ENCODE results near the gene DYNLRB2. TPM values are rescaled to one million over a fixed set of nuclear protein-coding genes. Genes with fewer than 3 reads are reported as not detected.

The DYNLRB2 gene
- total and polyA plus RNA-seq, 2 of the 13 experiments (the other 11 are each of a cell fraction or from before 2014, with no cell fraction given) = not detected

DNA sequence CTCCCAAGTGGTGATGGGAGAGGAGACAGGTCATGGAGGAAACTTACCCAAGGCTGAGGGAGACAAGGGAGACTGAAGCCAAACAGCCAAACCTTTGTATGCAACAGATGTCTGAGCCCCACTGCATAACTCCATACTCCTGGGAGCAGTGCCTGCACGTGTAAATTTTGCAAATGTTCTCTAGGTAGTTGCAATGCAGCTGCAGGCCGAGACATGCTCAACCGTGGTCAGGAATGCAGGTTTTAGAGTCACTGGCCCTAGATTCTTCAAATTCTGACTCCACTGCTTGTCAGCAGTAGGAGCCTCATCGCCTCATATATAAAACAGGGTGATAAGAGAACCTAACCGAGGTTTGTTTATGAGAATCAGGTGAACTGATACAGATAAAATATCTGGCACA lies 11.5 kb downstream of the DYNLRB2 start:
- Histone ChIP-seq H2AFZ (ENCODE audit: low read length) (no peak overlapping the region), H3K4me1 (ENCODE audit: insufficient read depth, low read length) (no peaks in the 10 kb centered on the region), H3K27ac (ENCODE audit: extremely low read length, insufficient read depth, low read length) (no peak overlapping the region), H3K9ac (ENCODE audit: insufficient read depth, low read depth, low read length) (no peak overlapping the region), H3K4me3 (replicated peaks in 1 of 3; ENCODE audit: insufficient read depth in 1 of 3, low read depth in 2 of 3, low read length in 3 of 3) (no peak overlapping the region), H4K20me1 (ENCODE audit: insufficient read depth, low read length) (no peaks in the 10 kb centered on the region), H3K4me2 (ENCODE audit: low read depth, low read length) (no peak overlapping the region), H3K9me3 (ENCODE audit: low read length) (no peaks in the 10 kb centered on the region), H3K79me2 (ENCODE audit: insufficient read depth, low read length) (no peaks in the 10 kb centered on the region), H3K36me3 (replicated peaks in 1 of 2; ENCODE audit: control insufficient read depth in 1 of 2, insufficient read depth in 2 of 2, low read length in 2 of 2) (no peaks in the 10 kb centered on the region), H3K27me3 (ENCODE audit: control insufficient read depth in 1 of 2, insufficient read depth in 2 of 2, low read length in 2 of 2) (no peaks in the 10 kb centered on the region)
- CTCF ChIA-PET (ENCODE audit: low intra/inter-chr PET ratio, low total read pairs) = no interaction called here
- POLR2A ChIA-PET = no interaction called here
- intact Hi-C loops (cut with micrococcal nuclease; ENCODE audit: unreplicated experiment) = no loop called here
- no peak for TF ChIP-seq ZSCAN20 (CRISPR knock-in tag; IDR thresholded peaks at IDR 0.05; ENCODE audit: borderline replicate concordance)
- TF ChIP-seq AGO1 (IDR thresholded peaks at IDR 0.05; ENCODE audit: low read depth, low read length, poor library complexity, severe bottlenecking) = no peak
- TF ChIP-seq, protein P1, sequence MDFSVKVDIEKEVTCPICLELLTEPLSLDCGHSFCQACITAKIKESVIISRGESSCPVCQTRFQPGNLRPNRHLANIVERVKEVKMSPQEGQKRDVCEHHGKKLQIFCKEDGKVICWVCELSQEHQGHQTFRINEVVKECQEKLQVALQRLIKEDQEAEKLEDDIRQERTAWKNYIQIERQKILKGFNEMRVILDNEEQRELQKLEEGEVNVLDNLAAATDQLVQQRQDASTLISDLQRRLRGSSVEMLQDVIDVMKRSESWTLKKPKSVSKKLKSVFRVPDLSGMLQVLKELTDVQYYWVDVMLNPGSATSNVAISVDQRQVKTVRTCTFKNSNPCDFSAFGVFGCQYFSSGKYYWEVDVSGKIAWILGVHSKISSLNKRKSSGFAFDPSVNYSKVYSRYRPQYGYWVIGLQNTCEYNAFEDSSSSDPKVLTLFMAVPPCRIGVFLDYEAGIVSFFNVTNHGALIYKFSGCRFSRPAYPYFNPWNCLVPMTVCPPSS (IDR thresholded peaks at IDR 0.05) = no peak
- no peak for TF ChIP-seq FOXJ3 (CRISPR knock-in tag; IDR thresholded peaks at IDR 0.05; ENCODE audit: borderline replicate concordance)
- TF ChIP-seq, protein P2, sequence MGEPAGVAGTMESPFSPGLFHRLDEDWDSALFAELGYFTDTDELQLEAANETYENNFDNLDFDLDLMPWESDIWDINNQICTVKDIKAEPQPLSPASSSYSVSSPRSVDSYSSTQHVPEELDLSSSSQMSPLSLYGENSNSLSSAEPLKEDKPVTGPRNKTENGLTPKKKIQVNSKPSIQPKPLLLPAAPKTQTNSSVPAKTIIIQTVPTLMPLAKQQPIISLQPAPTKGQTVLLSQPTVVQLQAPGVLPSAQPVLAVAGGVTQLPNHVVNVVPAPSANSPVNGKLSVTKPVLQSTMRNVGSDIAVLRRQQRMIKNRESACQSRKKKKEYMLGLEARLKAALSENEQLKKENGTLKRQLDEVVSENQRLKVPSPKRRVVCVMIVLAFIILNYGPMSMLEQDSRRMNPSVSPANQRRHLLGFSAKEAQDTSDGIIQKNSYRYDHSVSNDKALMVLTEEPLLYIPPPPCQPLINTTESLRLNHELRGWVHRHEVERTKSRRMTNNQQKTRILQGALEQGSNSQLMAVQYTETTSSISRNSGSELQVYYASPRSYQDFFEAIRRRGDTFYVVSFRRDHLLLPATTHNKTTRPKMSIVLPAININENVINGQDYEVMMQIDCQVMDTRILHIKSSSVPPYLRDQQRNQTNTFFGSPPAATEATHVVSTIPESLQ (CRISPR knock-in tag; conservative IDR thresholded peaks at IDR 0.05) = no peak
- TF ChIP-seq IKZF4 (CRISPR knock-in tag; IDR thresholded peaks at IDR 0.05; ENCODE audit: borderline replicate concordance, low read depth, not compliant biosample characterization) = no peak
- TF ChIP-seq, protein P3, sequence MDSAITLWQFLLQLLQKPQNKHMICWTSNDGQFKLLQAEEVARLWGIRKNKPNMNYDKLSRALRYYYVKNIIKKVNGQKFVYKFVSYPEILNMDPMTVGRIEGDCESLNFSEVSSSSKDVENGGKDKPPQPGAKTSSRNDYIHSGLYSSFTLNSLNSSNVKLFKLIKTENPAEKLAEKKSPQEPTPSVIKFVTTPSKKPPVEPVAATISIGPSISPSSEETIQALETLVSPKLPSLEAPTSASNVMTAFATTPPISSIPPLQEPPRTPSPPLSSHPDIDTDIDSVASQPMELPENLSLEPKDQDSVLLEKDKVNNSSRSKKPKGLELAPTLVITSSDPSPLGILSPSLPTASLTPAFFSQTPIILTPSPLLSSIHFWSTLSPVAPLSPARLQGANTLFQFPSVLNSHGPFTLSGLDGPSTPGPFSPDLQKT (CRISPR knock-in tag; IDR thresholded peaks at IDR 0.05; ENCODE audit: borderline replicate concordance) = no peak
- TF ChIP-seq YEATS4 (CRISPR knock-in tag; IDR thresholded peaks at IDR 0.05; ENCODE audit: borderline replicate concordance) = no peak
- TF ChIP-seq, protein P4, sequence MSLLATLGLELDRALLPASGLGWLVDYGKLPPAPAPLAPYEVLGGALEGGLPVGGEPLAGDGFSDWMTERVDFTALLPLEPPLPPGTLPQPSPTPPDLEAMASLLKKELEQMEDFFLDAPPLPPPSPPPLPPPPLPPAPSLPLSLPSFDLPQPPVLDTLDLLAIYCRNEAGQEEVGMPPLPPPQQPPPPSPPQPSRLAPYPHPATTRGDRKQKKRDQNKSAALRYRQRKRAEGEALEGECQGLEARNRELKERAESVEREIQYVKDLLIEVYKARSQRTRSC (CRISPR knock-in tag; IDR thresholded peaks at IDR 0.05; ENCODE audit: low read depth) = no peak
- no peak for TF ChIP-seq ZFAT (CRISPR knock-in tag; conservative IDR thresholded peaks at IDR 0.05)
- no peak for TF ChIP-seq SATB2 (CRISPR knock-in tag; IDR thresholded peaks at IDR 0.05)
- no peak for ATAC-seq
- DNase-seq (ENCODE audit: low spot score) = no peak
- in situ Hi-C loops (cut with HindIII; ENCODE audit: extremely low pct_ligation_motif_present, low pct_unique_long_range_greater_than_20kb) = no loop called here
- no peak for FAIRE-seq
- BruUV-seq (replicated peaks) = no TSS peak
- 15% methylated on average over 5 of the region's 5 CpGs for WGBS (ENCODE audit: low lambda C conversion rate)

Data from HepG2 (cell line).